Retinal pigment epithelial cell (primary cell): ENCODE data around the gene CHCHD6.

Experiments used
- DNase-seq: peaks from one replicate; pipeline ENCODE4 v3.0.0-alpha.2; 2010; ENCODE audit warnings: low read depth
- H3K4me3 ChIP-seq: 2 replicates; pipeline ENCODE4 v1.5.1; 2011; ENCODE audit warnings: mild to moderate bottlenecking, low read length, control low read depth, moderate library complexity
- TF ChIP-seq, protein P1 (sequence below): conservative IDR thresholded peaks from 2 replicates; pipeline ENCODE4 v1.5.1; 2011; ENCODE audit warnings: low read depth, low read length, control low read depth, inconsistent platforms

CHCHD6 gene

DNA sequence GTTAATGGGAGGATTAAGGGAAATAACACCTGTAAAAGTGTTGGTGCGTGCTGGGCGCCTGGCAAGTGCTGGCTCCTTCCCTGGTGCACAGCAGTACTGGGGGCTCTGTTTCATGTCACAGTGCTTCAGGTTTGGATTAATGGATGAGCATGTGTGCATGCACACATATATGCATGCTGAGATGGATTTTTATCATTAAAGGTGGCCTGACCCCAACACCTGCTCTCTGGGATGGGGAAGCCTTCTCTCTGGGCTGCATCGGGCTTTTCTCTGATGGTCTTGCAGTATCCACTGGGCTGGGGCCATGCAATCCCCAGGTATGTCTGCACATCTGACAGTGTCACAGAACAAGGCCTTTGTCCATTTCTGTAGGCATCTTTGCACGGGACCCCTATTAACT is 151.3 kb downstream of the CHCHD6 start:
- no peak for DNase-seq
- TF ChIP-seq, protein P1, sequence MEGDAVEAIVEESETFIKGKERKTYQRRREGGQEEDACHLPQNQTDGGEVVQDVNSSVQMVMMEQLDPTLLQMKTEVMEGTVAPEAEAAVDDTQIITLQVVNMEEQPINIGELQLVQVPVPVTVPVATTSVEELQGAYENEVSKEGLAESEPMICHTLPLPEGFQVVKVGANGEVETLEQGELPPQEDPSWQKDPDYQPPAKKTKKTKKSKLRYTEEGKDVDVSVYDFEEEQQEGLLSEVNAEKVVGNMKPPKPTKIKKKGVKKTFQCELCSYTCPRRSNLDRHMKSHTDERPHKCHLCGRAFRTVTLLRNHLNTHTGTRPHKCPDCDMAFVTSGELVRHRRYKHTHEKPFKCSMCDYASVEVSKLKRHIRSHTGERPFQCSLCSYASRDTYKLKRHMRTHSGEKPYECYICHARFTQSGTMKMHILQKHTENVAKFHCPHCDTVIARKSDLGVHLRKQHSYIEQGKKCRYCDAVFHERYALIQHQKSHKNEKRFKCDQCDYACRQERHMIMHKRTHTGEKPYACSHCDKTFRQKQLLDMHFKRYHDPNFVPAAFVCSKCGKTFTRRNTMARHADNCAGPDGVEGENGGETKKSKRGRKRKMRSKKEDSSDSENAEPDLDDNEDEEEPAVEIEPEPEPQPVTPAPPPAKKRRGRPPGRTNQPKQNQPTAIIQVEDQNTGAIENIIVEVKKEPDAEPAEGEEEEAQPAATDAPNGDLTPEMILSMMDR, result no peak
- H3K4me3 ChIP-seq, result no peak overlapping the region

DNA sequence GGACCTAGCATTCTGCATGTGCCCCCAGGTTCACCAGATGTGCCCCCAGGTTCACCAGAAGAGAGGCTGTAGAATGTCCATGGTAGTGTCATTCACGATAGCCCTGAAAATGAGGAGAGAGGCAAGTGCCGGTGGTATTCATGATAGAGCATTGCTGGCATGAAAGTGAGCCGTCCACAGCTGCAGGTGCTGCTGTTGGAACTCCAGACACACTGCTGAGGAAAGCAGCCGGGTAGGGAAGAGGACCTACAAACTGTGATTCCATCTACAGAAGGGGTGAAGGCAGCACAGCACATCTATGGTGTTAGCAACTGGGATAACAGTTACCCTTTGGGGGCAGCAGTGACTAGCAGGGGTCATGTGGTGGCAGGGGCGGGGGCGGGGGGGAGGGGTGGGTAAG is 153.9 kb downstream of the CHCHD6 start:
- no peak for DNase-seq
- TF ChIP-seq, protein P1, result no peak
- no peak overlapping the region for H3K4me3 ChIP-seq

DNA sequence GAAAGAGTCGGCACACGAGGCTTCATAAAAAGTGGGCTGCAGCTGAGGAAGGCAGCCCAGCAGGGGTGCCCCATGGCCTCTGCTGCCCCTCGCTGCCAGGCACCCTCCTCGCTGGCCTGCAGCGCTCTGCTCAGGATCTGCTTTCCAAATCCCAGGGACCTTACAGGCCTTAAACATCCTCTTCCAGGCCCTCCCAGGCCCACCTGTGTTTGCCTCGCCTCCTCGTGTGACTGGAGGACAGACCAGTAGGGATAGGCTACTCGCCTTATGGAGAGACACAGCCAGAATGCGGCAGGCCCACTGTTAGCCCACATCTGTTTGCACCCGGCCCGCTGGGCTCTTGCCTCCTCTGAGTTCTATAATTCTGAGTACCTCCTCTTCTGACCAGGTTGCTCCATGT is 154.4 kb downstream of the CHCHD6 start:
- no peak for DNase-seq
- H3K4me3 ChIP-seq, result no peak overlapping the region
- TF ChIP-seq, protein P1, result no peak

DNA sequence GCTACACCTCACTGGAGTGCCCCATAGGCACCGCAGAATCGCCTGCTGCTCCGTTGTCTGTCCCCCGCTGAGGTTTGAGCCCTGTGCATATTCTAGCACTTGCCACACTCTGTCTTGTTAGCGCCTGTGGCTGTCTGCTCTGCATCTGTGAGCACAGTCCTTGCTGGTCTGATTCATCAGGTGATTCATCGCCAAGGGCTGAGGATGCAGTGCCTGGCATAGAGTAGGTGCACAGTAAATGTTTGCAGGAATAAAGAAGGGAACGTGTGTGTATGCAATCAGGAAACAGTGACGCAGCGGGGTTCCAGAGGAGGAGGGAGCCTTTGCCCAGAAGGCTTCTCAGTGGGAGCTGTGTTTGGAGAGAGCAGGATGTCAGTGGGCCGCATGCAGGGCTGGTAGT is 154.8 kb downstream of the CHCHD6 start:
- no peak overlapping the region for H3K4me3 ChIP-seq
- DNase-seq, result no peak
- TF ChIP-seq, protein P1, result no peak

DNA sequence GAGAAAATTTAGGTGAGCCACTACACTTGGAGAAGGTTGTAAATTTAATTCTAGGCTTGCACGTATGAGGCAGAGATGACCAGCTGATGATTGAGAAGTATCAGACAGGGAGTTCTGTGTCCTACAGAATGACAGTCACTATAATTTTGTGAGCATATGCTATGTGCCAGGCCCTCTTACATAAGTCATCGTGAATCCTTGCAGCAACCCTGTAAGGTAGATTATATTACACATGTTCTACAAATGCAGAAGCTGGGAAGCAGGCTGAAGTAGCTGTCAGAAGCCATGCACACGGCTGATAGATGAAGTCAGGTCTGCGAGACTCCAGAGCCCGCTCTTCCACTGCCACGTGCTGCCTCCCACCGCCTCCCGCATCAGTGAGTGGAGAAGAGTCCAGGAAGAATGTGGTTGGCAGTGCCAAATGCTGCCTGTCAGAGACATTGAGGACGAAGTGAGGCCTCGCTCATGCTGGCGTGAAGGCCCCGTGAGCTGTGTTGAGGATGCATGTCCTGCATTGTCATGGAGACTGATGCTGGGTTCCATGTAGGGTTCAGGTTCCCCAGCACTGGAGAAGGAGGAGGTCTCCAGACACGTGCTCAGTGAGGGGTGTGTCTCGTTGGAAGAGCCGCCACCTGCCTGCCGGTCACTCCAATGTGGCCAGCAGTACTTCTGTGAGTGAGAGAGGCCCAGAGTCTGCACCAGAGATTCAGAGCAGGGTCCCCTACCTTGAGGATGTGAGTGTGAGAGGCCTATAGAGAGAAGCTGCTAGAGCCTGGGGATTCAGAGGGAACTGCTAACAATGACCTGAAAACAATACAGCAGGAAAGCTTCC is 155.6 kb downstream of the CHCHD6 start:
- no peak overlapping the region for H3K4me3 ChIP-seq
- DNase-seq, result no peak
- TF ChIP-seq, protein P1, result no peak

DNA sequence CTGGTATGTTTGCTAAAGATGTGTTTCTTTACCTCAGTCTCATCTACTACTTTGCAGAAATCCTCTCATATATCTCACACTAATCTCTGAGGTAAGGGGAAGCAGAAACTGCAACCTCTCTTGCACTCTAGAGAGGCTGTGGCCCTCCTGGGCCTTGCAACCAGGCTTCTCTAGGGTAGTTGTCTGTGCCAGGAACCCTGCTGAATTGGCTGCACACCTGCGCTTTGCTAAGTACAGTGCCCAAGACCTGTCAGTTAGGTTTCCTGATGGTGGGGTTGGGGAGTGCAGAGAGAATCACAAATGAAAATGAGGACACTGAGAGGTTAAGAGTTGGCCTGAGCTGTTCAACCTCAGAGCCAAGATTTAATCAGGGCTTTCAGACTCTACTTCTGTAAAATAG is 161.7 kb downstream of the CHCHD6 start:
- DNase-seq, result no peak

More for the DNA sequence above, 161.7 kb downstream of the CHCHD6 start:
- no peak overlapping the region for H3K4me3 ChIP-seq
- TF ChIP-seq, protein P1, result no peak
